ENCODE data around the gene SYNC.

GRCh38 chr1:32644426-32644825, 58.1 kb downstream of the SYNC start:
- TF ChIP-seq POLR2A (IDR thresholded peaks at IDR 0.05) (no peak), CTCF (IDR thresholded peaks at IDR 0.05) (no peak)

Data from right lobe of liver (tissue), 4 donors.